Activated CD8-positive, alpha-beta memory T cell treated with anti-CD3 and anti-CD28 coated beads, Interleukin-2, amount 10 ng/mL, durations not matched to agents 7 days and 5 days (primary cell): Measurements from ENCODE around the gene AK3. TPM values are rescaled to one million over a fixed set of nuclear protein-coding genes. Genes with fewer than 3 reads are reported as not detected.
"Not testable (repeated sequence)": the region's sequence is repeated elsewhere in the genome, so short reads cannot be mapped to it uniquely, and the experiment has no call there.

ENCODE experiments used
- ATAC-seq: fragments of 150-1000 bp; cut with Tn5 transposase; one replicate; pipeline ENCODE4 v1.10.0; 2021; ENCODE audit warnings: moderate library complexity
- CTCF ChIA-PET: fragments of 350-600 bp; sonication (Branson Sonifier 250); formaldehyde crosslinking; loops from one replicate; lab custom pipeline; 2021; ENCODE audit warnings: antibody characterized with exemption; lab: Charles Lee
- DNase-seq: peaks from one replicate; pipeline ENCODE4 v3.0.0-alpha.2; 2020
- H3K27ac Mint-ChIP-seq: one replicate; pipeline ENCODE4 v1.8.0; 2021; ENCODE audit warnings: mild to moderate bottlenecking, mixed read lengths
- H3K27me3 Mint-ChIP-seq: one replicate; pipeline ENCODE4 v1.8.0; 2021; ENCODE audit warnings: mixed read lengths
- H3K36me3 Mint-ChIP-seq: one replicate; pipeline ENCODE4 v1.8.0; 2021; ENCODE audit warnings: mild to moderate bottlenecking, mixed read lengths
- H3K4me1 Mint-ChIP-seq: one replicate; pipeline ENCODE4 v1.8.0; 2021; ENCODE audit warnings: mixed read lengths
- H3K4me3 Mint-ChIP-seq: one replicate; pipeline ENCODE4 v1.8.0; 2021; ENCODE audit warnings: mild to moderate bottlenecking, moderate library complexity, mixed read lengths
- H3K9me3 Mint-ChIP-seq: one replicate; pipeline ENCODE4 v1.8.0; 2022; ENCODE audit warnings: low read depth, mixed read lengths
- total RNA-seq, 2 experiments: library from RNA; stranded (reverse); gene quantifications; one replicate each; pipeline ENCODE4 v1.2.3, GENCODE V29; 2021

The AK3 gene
- total RNA-seq, 2 experiments from 2014 or later: 35.6 to 35.8 TPM

DNA sequence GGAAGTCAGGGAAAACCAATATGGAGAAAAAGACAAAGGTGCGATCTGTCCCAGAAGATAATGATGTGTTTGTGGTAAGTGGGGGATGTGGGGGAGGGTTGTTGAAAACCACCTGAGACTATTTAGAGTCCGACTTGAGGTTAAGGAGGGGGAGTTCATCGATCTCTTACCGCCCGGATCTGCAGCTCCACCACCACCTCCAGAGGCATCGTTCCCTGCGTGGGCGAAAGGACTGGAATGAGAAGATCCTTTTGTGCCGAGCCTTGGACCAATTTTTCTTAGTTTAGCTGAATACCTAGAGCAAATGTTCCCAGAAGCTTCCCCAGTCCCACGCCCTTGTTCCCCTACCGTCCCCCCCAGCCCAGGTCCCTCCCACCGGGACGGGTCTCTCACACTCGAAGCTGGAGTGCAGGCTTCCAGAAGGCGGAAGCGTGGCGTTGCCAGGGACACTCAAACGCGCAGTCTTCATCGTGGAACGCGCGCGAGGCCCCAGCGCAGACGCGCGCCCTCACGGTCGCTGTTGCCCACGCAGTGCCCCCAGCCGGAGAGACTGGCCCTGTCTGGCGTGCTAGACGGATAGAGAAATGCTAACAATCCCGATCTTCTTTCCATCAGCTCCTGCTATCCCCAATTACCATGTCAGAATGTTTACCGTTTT, 74.8 kb downstream of the AK3 start, which contains the start of gene SPATA6L:
SPATA6L (minus strand) TSS at position 439 of the 658 bp plus-strand sequence; CDS start at position 209, 230 bp downstream.
- peak; percentile 45 for ATAC-seq
- Mint-ChIP-seq H3K4me1 (peaks cover 75% of the 10 kb centered on the region), H3K4me3 (peak within 1 kb of the TSS; percentile 70), H3K9me3 (no peaks in the 10 kb centered on the region), H3K27me3 (peaks cover 3% of the 10 kb centered on the region), H3K36me3 (no peaks in the 10 kb centered on the region), H3K27ac (peak within 1 kb of the TSS; percentile 8)
- CTCF ChIA-PET: interaction anchor here (0.9 to 1.9 kb wide), 8 partner anchors 8 to 93 kb away, joined by 3 to 6 read pairs (median 4); partner anchors contain the start of gene AK3
- DNase-seq: peak; percentile 61

DNA sequence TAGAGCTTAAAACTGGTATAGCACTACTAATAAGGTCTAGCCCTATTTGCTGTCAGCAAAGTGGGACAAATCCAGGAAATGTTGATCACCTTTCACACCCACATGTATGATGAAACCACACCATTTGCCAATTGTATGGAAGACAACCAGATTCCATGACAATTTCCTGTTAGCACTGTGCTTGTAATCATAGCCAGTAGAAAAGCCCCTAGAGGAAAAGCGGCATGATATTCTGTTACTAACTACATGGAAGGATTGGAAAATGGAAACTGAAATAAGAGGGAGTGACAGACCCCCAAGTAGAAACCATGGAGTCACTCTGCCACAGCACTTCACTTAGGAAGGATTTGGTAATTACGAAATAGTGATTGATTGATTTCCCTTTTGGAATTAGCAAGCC, 75.6 kb downstream of the AK3 start:
- Mint-ChIP-seq H3K36me3 (no peaks in the 10 kb centered on the region), H3K27me3 (peaks cover 3% of the 10 kb centered on the region), H3K27ac (no peak overlapping the region), H3K9me3 (no peaks in the 10 kb centered on the region), H3K4me3 (no peak overlapping the region), H3K4me1 (peaks cover 67% of the 10 kb centered on the region)
- DNase-seq (no peak), ATAC-seq (no peak)
- CTCF ChIA-PET: interaction anchor here (0.9 to 1.9 kb wide), 7 partner anchors 9 to 94 kb away, joined by 3 to 7 read pairs (median 3); no protein-coding TSS in a partner anchor

DNA sequence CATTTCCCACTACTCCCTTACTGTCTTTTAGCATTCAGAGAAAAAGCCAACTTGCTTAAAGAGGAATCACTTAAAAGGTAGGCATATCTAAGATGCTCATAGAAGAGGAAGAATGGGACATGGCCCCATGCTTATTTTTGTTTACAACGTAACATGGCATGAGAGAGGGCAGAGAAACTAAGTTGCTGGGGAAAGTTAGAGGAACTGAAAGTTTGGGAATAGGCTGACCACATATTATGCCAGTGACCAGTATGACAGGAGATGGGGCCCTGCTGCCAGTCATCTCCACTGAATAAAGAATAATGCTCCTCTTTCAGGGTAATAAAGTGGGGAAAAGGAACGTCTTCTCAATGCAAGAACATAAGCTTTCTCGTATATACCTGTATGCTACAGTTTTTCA, 77.0 kb downstream of the AK3 start:
- Mint-ChIP-seq H3K27ac (no peak overlapping the region), H3K36me3 (peaks cover 3% of the 10 kb centered on the region), H3K9me3 (no peaks in the 10 kb centered on the region), H3K4me1 (peaks cover 61% of the 10 kb centered on the region), H3K27me3 (peaks cover 6% of the 10 kb centered on the region), H3K4me3 (peak overlapping the region; percentile 7)
- no peak for DNase-seq
- ATAC-seq: no peak
- CTCF ChIA-PET: interaction anchor here (0.6 to 1.6 kb wide), 4 partner anchors 11 to 96 kb away, joined by 3 to 7 read pairs (median 4); no protein-coding TSS in a partner anchor

DNA sequence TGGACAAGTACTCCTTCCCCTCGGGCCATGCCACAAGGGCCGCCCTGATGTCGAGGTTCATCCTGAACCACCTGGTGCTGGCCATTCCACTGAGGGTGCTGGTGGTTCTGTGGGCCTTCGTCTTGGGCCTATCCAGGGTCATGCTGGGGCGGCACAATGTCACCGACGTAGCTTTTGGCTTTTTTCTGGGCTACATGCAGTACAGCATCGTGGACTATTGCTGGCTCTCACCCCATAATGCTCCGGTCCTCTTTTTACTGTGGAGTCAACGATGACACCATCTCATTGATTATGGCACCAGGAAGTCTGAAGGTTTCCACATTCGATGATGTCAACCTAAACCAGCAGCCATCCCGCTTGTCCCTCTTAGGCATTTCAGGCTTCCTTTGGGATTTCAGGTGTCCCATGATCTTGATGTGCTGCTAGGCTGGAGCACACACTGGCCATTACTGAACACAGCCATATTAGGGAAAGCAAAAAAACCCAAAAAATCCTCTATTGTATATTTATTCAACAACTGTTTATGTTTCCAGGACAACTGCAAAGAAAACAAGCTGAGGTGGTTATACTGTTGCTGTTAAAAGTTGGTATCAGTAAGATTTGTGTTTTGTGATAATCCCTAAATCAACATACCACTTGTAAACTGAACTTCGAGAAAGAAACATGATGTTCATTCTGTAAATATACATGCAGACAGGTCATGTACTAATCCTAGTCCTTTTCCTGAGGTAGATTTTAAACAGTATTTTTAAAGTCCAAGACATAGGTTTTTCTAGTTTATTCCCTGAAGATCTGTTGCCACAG, 77.8 kb downstream of the AK3 start:
- Mint-ChIP-seq H3K4me1 (peaks cover 57% of the 10 kb centered on the region), H3K27me3 (peaks cover 7% of the 10 kb centered on the region), H3K4me3 (peak overlapping the region; percentile 97), H3K9me3 (no peaks in the 10 kb centered on the region), H3K27ac (peak overlapping the region; percentile 72), H3K36me3 (peaks cover 3% of the 10 kb centered on the region)
- no peak for DNase-seq
- ATAC-seq: no peak
- CTCF ChIA-PET: interaction anchor here (0.6 to 1.4 kb wide), 9 partner anchors 12 to 1939 kb away, joined by 3 to 6 read pairs (median 3); partner anchors contain the start of genes AK3, CDC37L1 and RCL1

DNA sequence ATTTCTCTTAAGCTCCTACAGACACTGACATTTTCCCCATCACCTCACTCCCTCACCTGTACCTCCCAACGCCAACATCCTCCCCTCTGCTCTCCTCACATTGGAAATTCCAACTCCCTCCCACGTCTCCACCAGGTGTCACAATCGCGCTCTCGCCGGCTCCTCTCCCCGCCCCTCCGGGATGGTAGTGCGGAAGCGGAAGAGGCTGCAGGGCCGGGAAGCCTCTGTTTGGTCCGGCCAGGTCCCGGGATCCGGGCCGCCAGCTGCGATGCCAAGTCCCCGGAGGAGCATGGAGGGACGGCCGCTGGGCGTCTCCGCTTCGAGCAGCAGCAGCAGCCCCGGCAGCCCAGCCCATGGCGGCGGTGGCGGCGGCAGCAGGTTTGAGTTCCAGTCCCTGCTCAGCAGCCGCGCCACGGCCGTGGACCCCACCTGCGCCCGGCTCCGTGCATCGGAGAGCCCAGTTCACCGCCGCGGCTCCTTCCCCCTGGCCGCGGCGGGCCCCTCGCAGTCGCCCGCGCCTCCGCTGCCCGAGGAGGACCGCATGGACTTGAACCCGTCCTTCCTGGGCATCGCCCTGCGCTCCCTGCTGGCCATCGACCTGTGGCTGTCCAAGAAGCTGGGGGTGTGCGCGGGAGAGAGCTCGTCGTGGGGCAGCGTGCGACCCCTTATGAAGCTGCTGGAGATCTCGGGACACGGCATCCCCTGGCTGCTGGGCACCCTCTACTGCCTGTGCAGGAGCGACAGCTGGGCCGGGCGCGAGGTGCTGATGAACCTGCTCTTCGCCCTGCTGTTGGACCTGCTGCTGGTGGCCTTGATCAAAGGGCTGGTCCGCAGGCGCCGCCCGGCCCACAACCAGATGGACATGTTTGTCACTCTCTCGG, 78.7 kb downstream of the AK3 start, which contains the start of gene PLPP6:
PLPP6 (plus strand) TSS at position 187 of the 881 bp plus-strand sequence; CDS start at position 269, 82 bp downstream.
- Mint-ChIP-seq H3K4me1 (peaks cover 51% of the 10 kb centered on the region), H3K27me3 (peaks cover 7% of the 10 kb centered on the region), H3K36me3 (peaks cover 3% of the 10 kb centered on the region), H3K4me3 (peak within 1 kb of the TSS; percentile 97), H3K9me3 (no peaks in the 10 kb centered on the region), H3K27ac (peak within 1 kb of the TSS; percentile 88)
- DNase-seq (peak; percentile 86), ATAC-seq (peak; percentile 93)
- CTCF ChIA-PET: interaction anchor here (0.6 to 1.4 kb wide), 8 partner anchors 9 to 1940 kb away, joined by 3 to 6 read pairs (median 3); partner anchors contain the start of genes AK3, CDC37L1 and RCL1

DNA sequence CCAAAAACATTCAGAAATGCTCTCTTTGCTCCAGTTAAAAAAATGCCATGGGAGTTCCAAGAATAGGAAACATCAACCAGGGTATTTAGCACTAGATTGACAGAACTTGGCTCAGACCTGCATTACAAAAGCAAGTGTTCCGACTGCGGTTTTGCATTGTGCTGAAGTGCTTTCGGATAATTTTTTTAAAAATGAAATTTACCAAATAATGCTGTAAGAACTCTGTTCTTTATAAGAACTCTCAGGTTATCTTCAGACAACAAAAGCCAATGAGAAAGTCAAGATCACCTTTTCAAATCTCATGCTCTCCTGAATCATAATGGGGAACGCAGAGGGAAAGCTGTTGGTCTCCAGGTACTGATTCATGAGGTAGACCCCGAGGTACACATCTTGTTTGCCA, 79.4 kb downstream of the AK3 start:
- Mint-ChIP-seq H3K9me3 (no peaks in the 10 kb centered on the region), H3K27me3 (peaks cover 7% of the 10 kb centered on the region), H3K36me3 (peaks cover 3% of the 10 kb centered on the region), H3K4me1 (peaks cover 49% of the 10 kb centered on the region), H3K27ac (peak overlapping the region; percentile 88), H3K4me3 (peak overlapping the region; percentile 97)
- no peak for ATAC-seq
- CTCF ChIA-PET: interaction anchor here (0.6 to 1.4 kb wide), 4 partner anchors 8 to 83 kb away, joined by 3 to 4 read pairs (median 3); partner anchors contain the start of gene CDC37L1
- DNase-seq: no peak

DNA sequence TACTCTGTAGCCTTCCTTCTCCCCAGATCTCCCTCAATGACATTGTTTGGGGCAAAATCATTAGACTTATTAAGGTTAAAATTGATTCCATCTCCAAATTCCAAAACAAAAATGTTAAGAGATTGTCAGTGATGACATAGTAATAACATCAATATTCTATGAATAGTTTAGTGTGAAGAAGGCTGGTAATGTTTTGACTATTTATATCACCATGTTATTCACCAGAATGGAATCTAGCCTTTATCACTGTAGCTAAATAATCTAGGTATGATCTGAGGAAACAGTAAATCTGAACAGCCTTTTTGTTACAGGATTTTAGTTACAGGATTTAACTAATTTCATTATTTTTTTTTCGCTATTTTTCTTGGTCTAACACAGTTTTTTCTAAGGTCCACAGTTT, 79.8 kb downstream of the AK3 start:
- CTCF ChIA-PET: interaction anchor here (1.2 to 1.3 kb wide), 2 partner anchors 8 to 17 kb away, joined by 3 read pairs; no protein-coding TSS in a partner anchor
- no peak overlapping the region for H3K27ac Mint-ChIP-seq

DNA sequence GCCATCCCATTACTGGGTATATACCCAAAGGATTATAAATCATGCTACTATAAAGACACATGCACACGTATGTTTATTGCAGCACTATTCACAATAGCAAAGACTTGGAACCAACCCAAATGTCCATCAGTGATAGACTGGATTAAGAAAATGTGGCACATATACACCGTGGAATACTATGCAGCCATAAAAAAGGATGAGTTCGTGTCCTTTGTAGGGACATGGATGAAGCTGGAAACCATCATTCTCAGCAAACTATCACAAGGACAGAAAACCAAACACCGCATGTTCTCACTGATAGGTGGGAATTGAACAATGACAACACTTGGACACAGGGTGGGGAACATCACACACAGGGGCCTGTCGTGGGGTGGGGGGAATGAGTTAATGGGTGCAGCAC, 80.3 kb downstream of the AK3 start:
- not testable (repeated sequence) for H3K4me3 Mint-ChIP-seq, ATAC-seq, DNase-seq, H3K27ac Mint-ChIP-seq, H3K36me3 Mint-ChIP-seq, H3K27me3 Mint-ChIP-seq, H3K9me3 Mint-ChIP-seq
- peaks cover 41% of the 10 kb centered on the region for H3K4me1 Mint-ChIP-seq
- CTCF ChIA-PET: interaction anchor here (1.2 to 1.3 kb wide), 2 partner anchors 7 to 17 kb away, joined by 3 read pairs; no protein-coding TSS in a partner anchor

More for the DNA sequence above, 79.8 kb downstream of the AK3 start:
- ATAC-seq: no peak
- Mint-ChIP-seq H3K27me3 (peaks cover 7% of the 10 kb centered on the region), H3K36me3 (peaks cover 4% of the 10 kb centered on the region), H3K4me3 (peak overlapping the region; percentile 97), H3K9me3 (no peaks in the 10 kb centered on the region), H3K4me1 (peaks cover 46% of the 10 kb centered on the region)
- DNase-seq: no peak

Other genes with a start within 250 kb of the AK3 start
- 10 to 100 TPM in 1 of 2 experiments, 1 to 10 TPM in 1; 9.3 to 10.2 TPM for gene PLPP6, start 78.9 kb downstream of the AK3 start, total RNA-seq
- gene SPATA6L, start 74.7 kb downstream of the AK3 start, total RNA-seq: under 1 TPM; 0.56 to 0.73 TPM
- gene CDC37L1, start 61.6 kb downstream of the AK3 start, total RNA-seq: 10 to 100 TPM; 10.1 to 12.4 TPM
- gene RCL1, start 51.7 kb upstream of the AK3 start, total RNA-seq: 10 to 100 TPM; 14.3 to 20.2 TPM
- 10 to 100 TPM; 20.6 to 27.0 TPM for gene JAK2, start 244.1 kb upstream of the AK3 start, total RNA-seq